ENCODE results near the gene ITGB1BP1.

Gene ITGB1BP1, protein sequence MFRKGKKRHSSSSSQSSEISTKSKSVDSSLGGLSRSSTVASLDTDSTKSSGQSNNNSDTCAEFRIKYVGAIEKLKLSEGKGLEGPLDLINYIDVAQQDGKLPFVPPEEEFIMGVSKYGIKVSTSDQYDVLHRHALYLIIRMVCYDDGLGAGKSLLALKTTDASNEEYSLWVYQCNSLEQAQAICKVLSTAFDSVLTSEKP

DNA sequence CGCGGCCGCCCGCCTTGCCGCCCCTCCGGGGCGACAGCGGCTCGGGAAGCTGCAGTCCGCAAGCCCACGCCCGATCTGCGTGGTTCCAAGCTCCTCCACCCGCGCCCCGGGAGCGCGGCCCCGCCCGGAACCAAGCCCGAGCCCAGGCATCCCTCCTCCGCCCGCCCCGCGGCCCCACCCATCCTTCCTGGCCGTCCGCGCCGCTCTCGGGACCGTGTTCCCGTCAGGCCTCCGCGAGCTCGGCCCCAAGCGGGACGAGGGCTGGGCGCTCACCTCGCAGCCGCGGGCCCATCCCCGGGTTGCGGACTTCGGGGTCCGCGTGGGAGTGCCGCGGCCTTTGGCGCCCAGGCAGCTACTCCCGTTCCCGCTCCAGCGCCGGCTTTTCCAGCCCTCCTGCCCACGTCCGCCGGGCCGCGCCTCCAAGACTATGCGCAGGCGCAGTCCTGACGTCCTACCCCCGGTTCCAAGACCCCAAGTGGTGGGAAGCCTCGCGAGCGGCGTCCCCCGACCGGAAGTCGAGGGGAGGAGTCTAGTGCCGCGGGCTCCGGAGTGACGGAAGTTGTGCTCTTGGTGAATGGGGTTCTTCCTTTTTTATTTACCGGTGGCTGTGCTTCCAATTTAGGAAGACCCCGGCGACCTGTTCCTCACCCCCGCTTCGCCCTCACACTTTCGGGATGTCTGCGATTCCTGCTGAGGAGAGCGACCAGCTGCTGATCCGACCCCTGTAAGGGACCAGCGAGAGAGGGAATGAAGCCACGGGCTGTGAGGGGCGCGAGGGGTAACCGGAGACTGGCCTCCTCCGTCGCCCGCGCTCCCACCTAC, at the start of gene ITGB1BP1, which contains the start of gene CPSF3:
Gene ITGB1BP1, minus strand, starts transcription at position 429 of the 822 bp plus-strand sequence. CDS start 4,831 bp downstream, outside the sequence.
Gene CPSF3, plus strand, starts transcription at position 555 of the 822 bp plus-strand sequence. Its CDS starts 120 bp downstream, at position 675.
- peak; percentile 87 for DNase-seq

DNA sequence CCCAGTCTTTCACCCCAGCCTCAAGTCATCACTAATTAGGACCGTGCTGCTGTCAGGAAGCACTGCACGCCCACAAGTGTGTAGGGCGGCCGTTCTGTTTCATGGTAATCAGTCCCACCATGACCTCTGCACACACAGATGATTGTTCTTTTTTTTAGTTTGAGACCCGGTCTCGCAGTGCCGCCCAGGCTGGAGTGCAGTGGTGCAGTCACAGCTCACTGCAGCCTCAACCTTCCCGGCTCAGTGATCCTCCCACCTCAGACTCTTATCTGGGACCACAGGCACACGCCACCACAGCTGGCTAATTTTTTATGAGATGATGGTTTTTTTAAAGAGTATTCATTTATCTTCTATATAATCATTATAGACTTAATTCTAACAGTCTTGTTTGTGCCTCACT, 49.2 kb upstream of the ITGB1BP1 start:
- DNase-seq: no peak

DNA sequence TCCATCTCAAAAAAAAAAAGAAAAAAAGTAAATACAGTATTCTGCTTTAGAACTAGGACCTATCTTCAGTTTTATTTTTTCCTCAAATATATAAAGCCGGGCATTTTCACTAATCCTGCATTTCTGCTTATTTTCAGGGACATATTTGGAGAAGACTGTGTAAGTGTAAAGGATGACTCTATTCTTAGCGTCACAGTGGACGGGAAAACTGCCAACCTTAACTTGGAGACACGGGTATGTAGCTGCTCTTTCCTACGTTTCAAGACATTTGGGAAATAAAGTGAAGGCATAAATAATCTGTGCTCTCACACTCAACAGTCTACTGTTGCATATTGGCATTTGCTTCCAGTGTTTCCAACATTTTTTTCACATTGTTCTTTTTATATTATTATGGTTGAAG, 47.9 kb upstream of the ITGB1BP1 start:
- no peak for DNase-seq

DNA sequence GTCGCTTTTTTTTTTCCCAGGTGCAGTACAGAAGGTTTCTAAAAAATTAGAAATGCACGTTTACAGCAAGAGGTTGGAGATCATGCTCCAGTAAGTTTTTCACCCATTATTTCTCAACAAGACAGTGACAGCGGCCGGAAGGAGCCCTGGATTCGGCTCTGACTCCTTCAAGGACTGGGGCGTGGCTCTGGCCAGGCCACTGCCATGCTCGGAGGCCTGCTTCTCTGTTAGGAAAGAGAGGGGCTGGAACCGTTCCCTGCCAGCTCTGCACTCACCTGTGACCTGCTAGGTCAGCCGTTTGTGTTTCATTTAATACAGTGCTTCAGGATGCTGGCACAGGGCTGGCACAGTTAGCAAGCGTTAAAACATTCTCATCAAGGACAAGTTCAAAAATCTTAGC, 44.4 kb upstream of the ITGB1BP1 start:
- no peak for DNase-seq

DNA sequence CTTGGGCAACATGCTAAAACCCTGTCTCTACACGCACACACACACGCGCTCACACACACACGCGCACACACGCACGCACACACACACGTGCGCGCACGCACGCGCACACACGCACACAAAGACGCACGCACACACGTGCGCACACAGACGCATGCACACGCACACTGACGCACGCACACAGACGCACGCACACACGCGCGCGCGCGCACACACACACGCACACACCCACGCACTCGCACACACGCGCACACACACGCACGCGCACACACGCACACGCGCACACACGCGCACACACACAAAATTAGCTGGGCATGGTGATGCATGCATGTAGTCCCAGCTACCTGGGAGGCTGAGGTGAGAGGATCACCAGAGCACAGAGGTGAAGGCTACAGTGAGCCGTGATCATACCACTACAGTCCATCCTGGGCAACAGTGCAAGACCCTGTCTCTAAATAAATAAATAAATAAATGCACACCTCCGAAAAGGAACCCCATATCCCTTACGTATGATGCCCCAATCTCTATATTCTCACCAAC, 42.9 kb upstream of the ITGB1BP1 start:
- DNase-seq: no peak

DNA sequence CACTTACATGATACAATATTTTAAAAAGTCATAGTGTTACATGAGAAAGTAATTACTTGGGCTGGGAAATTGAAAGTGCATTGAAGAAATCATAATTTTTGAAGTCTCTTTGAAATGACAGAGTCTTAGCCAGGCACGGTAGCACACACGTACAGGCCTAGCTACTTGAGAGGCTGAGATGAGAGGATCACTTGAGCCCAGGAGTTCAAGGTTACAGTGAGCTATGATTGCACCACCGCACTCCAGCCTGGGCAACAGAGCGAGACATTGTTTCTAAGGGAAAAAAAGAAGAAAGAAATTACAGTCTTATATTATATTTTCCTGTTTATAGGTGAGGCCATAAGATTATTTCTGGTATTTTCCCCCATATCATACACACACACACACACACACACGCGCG, 41.8 kb upstream of the ITGB1BP1 start:
- DNase-seq: no peak

DNA sequence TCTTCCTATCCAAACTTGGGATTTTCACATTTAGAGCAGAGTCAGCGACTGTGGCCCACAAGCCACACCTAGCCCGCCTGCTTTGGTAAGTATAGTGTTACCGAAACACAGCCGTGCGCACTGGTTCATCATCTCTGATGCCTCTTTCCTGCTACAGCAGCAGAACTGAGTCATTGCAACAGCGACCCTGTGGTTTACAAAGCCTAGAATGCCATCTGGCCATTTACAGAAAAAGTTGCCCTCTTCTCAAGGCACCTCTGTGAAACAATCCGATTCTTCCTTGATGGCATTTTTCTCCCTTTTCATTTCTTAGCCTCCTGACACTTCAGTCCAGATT, 40.3 kb upstream of the ITGB1BP1 start:
- DNase-seq: no peak

DNA sequence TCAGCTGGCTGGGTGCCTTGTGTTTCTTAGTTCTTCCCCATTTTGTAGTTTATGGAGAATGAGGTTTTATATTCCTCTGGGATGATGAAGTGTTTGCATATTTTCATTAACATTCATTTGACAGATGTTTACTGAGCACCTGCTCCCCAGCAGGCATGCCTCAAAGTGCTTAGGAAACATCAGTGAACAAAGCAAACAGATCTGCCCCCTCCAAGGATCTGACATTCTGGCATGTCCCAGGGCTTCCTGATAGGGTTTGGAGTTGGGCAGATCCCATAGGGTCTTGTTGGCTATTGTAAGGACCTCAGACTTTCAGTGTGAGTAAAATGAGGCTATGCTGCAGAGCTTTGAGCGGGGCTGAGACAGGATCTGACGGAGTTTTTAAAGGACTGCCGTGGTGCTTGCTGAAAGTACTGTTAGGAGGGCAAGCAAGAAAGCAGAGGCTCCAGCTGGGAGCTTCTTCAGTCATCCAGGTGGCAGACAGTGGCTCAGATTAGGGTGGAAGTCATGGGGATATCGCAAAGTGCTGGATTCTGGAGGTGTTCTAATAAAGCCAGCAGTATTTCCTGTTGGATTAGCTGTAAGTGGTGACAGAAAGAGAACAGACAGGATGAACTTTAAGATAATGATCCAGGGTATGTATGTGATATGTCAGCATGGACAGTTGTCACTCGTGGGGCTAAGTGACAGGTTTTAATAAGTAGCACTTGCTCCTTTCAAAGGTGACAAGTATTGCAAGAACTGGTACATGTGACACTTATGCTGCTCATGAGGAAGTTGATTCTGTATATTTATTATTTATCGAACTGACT, 39.8 kb upstream of the ITGB1BP1 start:
- no peak for DNase-seq

DNA sequence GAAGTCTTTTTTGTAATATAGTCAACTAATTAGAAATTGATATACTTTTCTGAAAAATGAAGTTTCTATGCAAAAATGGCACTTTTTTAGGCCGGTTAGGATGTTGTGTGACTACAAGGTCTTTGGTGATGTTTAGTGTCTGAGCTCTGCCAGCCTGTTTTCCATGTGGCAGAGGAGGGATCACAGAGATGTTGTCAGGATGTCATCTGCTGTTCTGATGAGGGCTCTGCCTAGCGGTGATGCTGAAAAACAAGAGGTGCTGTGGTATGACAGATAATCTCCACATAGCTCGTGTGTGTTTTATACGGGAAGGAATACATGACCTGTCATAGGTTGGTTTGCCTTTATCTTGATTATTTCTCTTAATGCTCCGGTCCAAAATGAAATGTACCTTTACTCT, 39.0 kb upstream of the ITGB1BP1 start:
- no peak for DNase-seq

DNA sequence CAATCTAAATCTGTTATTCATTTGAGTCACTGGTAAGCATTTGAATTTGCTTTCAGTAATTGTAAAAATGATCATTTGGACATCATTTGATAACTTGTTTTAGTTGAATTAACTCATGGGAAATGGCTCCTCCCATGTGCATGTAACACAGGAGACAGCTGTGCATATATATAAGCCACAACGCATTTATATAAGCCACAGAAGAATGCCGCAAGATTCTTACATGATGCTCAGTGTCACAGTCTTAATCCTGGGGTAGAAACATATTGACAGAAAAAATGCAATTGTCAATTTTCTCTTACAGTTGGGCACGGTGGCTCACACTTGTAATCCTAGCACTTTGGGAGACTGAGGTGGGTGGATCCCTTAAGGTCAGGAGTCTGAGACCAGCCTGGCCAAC, 37.8 kb upstream of the ITGB1BP1 start:
- DNase-seq: no peak

DNA sequence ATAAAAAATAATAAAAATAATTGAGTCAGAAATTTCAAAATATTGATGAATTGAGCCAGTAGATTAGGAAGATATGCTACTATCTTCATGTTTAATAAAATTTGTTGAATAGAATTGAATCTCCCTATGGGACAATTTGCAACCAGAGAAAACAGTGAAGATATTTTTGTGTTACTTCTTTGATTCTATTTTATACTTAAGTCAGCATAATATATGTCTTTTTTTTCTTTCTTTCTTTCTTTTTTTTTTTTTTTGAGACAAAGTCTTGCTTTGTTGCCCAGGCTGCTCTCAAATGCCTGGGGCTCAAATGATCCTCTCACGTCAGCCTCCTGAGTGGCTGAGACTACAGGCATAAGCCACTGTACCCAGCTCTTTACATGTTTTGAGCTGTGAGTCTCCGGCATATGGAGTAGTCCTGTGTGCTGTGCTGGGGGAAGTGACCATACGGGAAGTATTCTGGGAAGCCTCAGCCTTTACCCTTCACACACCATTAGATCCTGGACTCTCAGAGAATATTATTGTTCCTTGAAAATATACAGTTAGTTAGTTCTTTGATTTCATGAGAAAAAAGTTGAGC, 37.2 kb upstream of the ITGB1BP1 start:
- no peak for DNase-seq

DNA sequence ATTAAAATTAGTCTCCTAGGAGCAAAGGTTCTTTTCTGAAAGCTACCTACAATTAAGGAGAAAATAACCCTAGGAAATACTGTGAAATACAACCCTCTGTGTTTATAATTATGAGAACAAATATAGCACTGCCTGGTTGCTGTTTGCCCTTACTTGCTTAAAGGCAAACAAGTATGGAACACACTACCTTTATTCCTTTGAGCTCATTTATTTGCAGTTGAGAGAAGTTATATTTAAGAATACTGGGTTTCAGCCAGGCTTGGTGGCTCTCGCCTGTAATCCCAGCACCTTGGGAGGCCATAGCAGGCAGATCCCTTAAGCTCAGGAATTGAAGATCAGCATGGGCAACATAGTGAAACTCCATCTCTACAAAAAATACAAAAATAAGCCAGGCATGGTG, 27.9 kb upstream of the ITGB1BP1 start:
- no peak for DNase-seq

DNA sequence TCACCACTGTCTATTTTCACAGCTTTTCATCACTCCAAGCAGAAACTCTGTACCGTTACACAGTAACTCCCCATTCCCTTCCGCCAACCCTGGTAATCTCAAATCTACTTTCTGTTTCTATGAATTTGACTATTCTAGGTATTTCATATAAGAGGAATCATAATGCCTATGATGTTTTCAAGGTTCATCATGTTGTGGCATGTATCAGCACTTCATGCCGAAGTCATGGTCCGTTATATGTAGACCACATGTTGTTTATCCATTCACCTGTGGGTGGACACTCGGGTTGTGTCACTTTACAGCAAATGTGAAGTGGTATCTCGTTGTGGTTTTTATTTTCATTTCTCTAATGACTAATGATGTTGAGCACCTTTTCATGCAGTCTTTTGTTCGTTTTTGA, 21.8 kb upstream of the ITGB1BP1 start:
- DNase-seq: no peak

DNA sequence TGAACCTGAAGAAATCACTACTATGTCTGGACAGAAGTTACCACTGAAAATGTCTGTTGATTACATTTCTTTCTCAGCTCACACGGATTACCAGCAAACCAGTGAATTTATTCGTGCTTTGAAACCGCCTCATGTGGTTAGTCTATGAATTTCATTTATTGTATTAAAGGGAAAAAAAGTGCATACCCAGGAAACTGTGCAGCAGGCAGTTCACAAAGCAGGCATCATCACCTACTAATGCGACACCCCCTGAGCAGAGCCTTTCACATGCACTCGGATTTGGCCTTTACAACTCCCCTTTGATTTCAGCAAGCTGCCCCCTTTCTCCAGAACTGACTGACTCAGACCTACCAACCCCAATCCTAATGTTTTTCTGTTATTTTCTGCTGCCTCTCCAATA, 20.2 kb upstream of the ITGB1BP1 start:
- no peak for DNase-seq

DNA sequence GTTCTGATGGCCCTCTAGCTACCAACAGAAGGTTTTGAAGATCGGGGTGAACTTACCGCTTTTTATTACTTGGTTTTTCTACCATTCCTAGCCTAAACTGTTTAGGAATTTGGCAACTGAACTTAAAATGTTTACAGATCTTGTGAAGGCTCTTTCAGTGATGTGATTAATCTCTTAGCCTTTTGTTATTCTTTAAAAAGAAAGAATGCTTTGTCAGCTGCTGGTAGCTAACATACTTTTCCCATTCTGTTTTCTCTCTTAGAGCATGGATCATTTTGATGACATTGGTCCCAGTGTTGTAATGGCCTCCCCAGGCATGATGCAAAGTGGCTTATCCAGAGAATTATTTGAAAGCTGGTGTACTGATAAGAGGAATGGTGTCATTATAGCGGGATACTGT, 18.2 kb upstream of the ITGB1BP1 start:
- DNase-seq: no peak

DNA sequence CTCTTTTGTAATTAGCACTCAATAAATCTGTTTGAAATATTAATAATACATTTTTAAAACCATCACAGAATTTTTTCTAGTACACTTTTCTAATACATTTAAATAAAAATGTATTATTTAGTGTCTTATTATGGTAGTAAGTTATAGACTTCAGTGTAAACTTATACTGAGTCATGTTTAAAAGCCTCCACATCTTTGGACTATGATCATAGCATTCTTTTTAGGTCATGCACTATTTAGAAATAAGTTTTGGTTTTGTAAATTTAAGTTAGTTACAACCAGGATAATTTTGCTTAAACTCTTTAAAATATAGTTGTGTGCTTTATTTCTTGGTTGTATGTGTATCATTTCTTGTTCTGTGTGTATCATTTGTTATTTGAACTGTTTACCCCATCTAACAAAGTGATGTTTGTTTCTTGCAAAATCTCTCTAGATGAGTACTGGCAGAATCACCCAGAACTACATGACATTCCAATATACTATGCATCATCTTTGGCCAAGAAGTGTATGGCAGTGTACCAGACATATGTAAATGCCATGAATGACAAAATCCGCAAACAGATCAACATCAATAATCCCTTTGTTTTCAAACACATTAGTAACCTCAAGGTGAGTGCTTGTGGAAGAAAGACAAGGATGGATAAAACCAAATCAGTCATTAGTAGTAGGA, 16.9 kb upstream of the ITGB1BP1 start:
- no peak for DNase-seq

DNA sequence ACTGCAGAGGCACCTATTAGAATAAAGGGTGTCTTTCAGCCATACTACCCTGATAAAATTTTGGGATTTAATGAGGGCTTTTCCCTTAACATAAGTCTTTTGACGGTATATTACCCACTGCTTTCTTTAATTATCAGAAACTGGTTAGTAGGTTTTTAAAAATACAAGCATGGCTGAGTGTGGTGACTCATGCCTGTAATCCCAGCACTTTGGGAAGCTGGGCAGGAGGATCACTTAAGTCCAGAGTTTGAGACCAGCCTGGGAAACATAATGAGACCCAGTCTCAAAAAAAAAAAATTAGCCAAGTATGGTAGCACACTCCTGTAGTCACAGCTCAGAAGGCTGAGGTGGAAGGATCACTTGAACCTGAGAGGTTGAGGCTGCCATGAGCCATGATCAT, 16.2 kb upstream of the ITGB1BP1 start:
- DNase-seq: no peak

DNA sequence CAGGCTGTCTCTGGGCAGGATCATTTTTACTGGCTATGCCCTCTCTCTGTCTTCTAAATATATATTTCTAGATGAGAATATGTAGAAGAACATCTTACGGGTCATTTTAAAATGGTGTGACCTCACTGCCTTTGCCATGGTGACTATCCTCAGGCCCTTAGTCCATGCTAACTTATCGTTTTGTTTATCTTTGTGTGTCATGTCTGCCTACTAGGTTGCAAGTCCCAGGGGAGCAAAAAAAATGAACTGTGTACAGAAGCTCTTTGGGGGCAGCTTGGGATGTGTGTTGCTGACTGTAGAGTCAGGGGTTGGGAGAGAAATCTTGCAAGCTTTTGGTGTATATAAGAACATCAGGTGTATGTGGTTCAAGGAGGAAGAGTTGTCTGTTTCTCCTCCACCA, 11.2 kb upstream of the ITGB1BP1 start:
- DNase-seq: no peak

DNA sequence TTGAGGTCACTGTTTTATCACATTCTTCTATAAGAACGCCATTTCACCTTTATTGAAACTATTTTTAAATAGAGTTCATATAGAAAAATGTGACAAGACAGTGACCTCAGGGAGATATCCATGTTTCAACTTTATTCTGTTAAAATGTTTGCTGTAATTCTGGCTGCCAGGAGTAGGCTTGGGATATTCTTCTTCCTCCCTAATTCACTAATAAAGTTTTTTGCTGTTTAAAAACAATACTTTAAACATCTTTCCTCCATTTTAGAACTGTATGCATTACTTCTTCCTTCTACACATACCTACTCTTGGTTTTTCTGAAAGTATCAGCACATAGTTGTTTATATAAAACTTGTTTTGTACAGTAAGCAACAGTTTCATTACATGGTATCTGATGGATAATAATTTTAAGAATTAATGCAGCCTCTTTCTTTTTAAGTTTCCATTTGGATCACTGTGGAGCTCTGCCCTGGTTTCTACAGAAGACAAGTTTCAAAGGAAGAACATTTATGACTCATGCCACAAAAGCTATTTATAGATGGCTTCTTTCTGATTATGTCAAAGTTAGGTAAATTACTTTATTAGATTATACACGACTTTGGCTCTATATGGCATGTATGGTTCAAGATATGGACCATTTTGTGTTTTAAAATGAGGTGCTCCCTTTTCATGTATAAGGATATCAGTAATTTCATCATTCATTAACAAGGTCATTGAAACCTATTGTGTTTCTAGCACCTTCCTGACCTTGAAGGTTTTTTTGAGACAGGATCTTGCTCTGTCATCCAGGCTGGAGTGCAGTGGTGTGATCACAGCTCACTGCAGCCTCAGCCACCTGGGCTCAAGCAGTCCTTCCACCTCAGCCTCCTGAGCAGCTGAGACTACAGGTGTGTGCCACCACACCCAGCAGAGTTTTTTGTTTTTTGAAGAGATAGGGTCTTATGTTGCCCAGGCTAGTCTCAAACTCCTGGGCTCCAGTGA, 7.3 kb upstream of the ITGB1BP1 start:
- DNase-seq: no peak

DNA sequence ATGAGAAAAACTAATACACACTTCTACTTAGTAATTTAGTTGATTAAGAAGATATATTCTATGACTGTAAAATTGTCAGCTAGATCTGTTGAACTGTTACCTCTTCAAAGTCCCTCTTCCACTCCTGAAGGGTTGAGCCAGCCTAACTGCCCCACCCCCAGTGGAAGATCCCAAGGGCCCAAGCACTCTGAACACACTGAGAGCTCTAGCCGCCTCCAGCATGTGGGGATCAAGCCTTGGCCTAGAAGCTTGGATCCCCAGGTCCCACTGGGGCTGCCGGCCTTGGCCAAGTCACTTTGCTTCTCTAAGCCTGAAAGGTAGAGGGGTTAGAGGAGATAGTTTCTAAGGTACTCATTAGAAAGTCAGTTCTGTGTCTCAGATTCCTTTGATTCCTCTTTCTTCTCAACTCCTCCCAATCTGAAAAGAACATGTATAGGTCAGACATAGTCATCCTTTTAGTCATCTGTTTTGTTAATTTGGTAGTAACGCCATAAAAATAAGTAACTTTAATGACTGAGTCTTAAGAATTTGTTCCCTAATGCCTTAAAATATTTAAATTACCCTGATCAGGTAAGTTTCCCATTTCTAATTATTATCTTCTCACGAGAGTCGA, 5.7 kb upstream of the ITGB1BP1 start:
- no peak for DNase-seq

Measured in GOT3 (cell line).